ENCODE data around the gene ZC3HAV1. TPM values are rescaled to one million over a fixed set of nuclear protein-coding genes. Genes with fewer than 3 reads are reported as not detected.
"Not testable (repeated sequence)": the region's sequence is repeated elsewhere in the genome, so short reads cannot be mapped to it uniquely, and the experiment has no call there.

ZC3HAV1 gene
- total RNA-seq, 2 experiments from 2014 or later = 125 to 139 TPM

DNA sequence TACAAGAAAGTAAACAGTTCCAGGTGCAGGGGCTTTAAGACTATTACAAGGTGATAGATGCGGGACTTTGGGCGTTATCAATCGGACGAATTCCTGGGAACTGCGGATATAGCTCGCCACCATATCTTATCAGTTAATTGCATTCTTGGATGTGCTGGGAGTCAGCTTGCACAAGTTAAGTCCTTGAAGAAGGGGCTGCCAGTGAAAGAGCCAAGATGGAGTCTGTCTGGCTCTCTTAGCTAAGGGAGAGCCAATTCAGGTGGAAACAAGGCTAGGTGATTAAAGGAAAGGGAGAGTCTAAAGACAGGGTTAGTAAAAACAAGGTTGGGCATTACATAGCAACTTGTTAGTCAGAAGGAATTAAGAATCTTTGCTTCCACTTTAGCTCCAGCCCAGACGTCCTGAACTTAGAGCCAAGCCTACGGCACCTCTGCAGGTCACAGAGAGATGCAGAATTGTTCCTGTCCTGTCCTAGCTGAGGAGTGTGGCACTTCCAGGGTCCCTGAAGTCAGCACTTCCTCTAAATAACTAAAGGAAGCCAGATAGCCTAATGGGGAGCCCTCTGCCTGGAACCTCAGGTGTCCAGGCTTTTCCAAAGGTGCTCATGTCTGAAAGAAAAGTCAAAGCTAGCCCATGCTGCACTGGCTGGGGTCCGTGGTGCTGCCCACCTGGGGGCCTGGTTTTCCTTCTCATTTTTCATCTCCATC, 17.3 kb downstream of the ZC3HAV1 start:
- CTCF ChIA-PET = interaction anchor here (0.9 to 1.9 kb wide), 5 partner anchors 12 to 36 kb away, joined by 3 to 11 read pairs (median 4); no protein-coding TSS in a partner anchor
- Mint-ChIP-seq H3K4me3 (peak overlapping the region; percentile 81), H3K9me3 (ENCODE audit: low read depth) (peaks cover under 1% of the 10 kb centered on the region), H3K36me3 (peaks cover 87% of the 10 kb centered on the region), H3K27me3 (no peaks in the 10 kb centered on the region), H3K27ac (peak overlapping the region; percentile 96), H3K4me1 (peaks cover 87% of the 10 kb centered on the region)
- ATAC-seq = no peak
- no peak for DNase-seq

DNA sequence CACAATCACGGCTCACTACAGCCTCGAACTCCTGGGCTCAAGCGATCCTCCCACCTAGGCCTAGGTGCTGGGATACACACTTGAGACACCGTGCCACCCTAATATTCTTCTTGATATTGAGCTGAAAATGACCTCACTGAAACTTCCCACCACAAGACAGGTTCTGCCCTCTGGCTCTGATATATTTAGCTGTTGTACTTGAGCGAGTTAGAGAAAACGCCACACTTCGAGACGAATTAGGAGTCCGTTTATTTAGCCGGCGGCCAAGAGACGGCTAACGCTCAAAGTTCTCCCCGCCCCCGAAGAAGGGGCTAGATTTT, 17.9 kb downstream of the ZC3HAV1 start:
- CTCF ChIA-PET = interaction anchor here (0.9 to 1.9 kb wide), 5 partner anchors 13 to 37 kb away, joined by 3 to 11 read pairs (median 4); no protein-coding TSS in a partner anchor
- Mint-ChIP-seq H3K4me3 (peak overlapping the region; percentile 81), H3K36me3 (peaks cover 89% of the 10 kb centered on the region), H3K4me1 (peaks cover 88% of the 10 kb centered on the region), H3K27ac (peak overlapping the region; percentile 96), H3K27me3 (no peaks in the 10 kb centered on the region), H3K9me3 (ENCODE audit: low read depth) (peaks cover 6% of the 10 kb centered on the region)
- ATAC-seq = no peak
- DNase-seq = no peak

DNA sequence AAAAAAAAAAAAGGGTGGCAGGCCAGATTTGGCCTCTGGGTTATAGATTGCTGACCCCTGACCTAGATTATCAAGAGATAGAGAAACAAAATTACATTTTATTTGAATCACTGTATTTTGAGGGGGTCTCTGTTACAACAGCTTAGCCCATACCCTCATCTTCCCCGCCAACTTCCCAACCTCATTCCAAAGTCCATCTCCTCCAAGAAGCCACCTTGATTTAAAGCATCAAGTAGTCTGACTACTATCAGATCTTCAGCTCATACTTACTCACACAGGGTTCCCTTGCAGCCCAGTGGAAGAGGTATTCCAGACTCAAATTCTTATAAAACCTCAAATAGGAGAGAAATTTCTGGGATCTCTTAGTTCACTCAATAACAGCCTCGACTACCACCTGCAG, 20.4 kb downstream of the ZC3HAV1 start:
- Mint-ChIP-seq H3K4me1 (peaks cover 89% of the 10 kb centered on the region), H3K36me3 (peaks cover 90% of the 10 kb centered on the region), H3K9me3 (ENCODE audit: low read depth) (peaks cover 6% of the 10 kb centered on the region), H3K27ac (peak overlapping the region; percentile 71), H3K27me3 (no peaks in the 10 kb centered on the region), H3K4me3 (no peak overlapping the region)
- DNase-seq = no peak
- no peak for ATAC-seq
- CTCF ChIA-PET = interaction anchor here (0.9 to 3.9 kb wide), 3 partner anchors 14 to 29 kb away, joined by 3 to 21 read pairs (median 3); no protein-coding TSS in a partner anchor

DNA sequence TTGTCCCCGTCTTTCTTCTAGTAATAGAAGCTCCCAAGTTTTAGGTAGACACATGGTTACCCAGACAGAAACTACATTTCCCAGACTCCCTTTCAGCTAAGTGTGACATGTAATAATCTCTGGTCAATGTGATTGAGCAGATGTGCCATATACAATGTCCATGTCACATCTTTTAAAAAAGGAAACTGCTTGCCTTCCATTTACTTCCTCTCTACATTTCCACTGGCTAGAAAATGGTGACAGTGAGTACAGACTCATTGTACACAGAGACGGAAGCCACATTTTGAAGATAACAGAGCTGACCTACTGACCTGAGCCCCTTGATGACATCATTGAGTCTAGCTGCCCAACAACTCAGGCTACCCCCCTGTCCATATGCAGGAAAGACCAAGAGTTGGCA, 21.3 kb downstream of the ZC3HAV1 start:
- H3K9me3 Mint-ChIP-seq (ENCODE audit: low read depth) = peaks cover 6% of the 10 kb centered on the region

DNA sequence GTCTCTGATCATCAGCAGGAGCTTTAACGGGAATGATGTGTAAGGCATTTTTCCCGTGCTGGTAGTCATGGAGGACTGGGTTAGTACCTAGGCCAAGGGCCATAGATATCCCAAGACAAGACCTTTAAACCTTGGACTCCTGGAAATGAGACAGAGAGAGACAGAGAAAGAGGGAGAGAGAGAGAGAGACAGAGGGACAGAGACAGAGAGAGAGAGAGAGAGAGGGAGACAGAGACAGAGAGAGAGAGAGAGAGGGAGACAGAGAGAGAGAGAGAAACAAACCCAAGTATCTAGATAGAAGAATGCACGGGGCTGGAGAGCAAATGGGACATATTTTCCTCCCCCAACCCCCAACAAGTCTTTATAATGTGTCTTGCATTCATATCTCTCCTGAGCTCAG, 22.3 kb downstream of the ZC3HAV1 start:
- peak overlapping the region; percentile 84 for H3K27ac Mint-ChIP-seq
- no peaks in the 10 kb centered on the region for H3K27me3 Mint-ChIP-seq
- peaks cover 6% of the 10 kb centered on the region for H3K9me3 Mint-ChIP-seq (ENCODE audit: low read depth)
- CTCF ChIA-PET = interaction anchor here (0.8 to 3.9 kb wide), 3 partner anchors 7 to 19 kb away, joined by 3 to 21 read pairs (median 21); no protein-coding TSS in a partner anchor
- DNase-seq (no peak), ATAC-seq (no peak)
- peaks cover 86% of the 10 kb centered on the region for H3K36me3 Mint-ChIP-seq
- H3K4me1 Mint-ChIP-seq = peaks cover 85% of the 10 kb centered on the region
- no peak overlapping the region for H3K4me3 Mint-ChIP-seq

More for the DNA sequence above, 21.3 kb downstream of the ZC3HAV1 start:
- H3K27me3 Mint-ChIP-seq = no peaks in the 10 kb centered on the region
- peak overlapping the region; percentile 22 for H3K4me3 Mint-ChIP-seq
- ATAC-seq (no peak), DNase-seq (no peak)
- peaks cover 87% of the 10 kb centered on the region for H3K4me1 Mint-ChIP-seq
- peak overlapping the region; percentile 64 for H3K27ac Mint-ChIP-seq
- CTCF ChIA-PET = interaction anchor here (0.6 to 3.9 kb wide), 6 partner anchors 13 to 46 kb away, joined by 3 to 21 read pairs (median 3); a partner anchor contains a TSS
- H3K36me3 Mint-ChIP-seq = peaks cover 88% of the 10 kb centered on the region

DNA sequence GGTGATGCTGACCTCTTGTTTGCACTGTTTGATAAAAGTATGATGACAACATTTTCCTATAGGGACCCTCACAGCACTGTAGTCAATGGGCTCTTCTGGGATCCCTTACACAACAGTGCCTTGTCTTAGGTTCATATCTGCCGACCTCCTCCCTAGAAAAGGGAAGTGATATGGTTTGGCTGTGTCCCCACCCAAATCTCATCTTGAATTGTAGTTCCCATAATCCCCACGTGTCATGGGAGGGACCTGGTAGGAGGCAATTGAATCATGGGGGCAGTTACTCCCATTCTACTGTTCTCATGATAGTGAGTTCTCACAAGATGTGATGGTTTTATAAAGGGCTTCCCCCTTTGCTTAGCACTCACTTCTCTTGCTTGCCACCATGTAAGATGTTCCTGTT, 23.1 kb downstream of the ZC3HAV1 start:
- Mint-ChIP-seq H3K9me3 (ENCODE audit: low read depth) (peaks cover 6% of the 10 kb centered on the region), H3K4me1 (peaks cover 80% of the 10 kb centered on the region), H3K36me3 (peaks cover 85% of the 10 kb centered on the region), H3K4me3 (no peak overlapping the region), H3K27me3 (no peaks in the 10 kb centered on the region), H3K27ac (peak overlapping the region; percentile 84)
- DNase-seq = no peak
- no peak for ATAC-seq
- CTCF ChIA-PET = interaction anchor here (1.0 to 3.9 kb wide), 3 partner anchors 8 to 11 kb away, joined by 3 to 21 read pairs (median 21); no protein-coding TSS in a partner anchor

DNA sequence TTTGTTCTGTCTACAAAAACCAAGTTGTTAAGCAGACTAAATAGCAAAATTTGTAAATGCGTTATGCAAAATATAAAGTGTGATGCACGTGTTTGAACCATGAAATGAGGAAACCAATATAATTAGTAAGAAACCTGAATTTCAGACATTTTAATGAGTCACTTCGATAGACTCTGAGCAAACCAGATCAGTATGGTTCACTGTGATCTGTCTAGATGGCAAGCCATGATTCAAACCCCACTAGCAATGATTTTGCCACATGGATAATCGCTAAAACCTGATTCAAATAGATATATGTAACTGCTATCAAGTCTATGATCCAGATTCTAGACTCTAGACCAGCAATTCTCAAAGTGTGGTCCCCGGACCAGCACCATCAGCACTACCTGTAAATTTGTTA, 24.8 kb downstream of the ZC3HAV1 start:
- CTCF ChIA-PET = interaction anchor here (0.7 to 3.2 kb wide), 3 partner anchors 10 to 25 kb away, joined by 3 to 21 read pairs (median 9); no protein-coding TSS in a partner anchor
- DNase-seq = no peak
- peaks cover 92% of the 10 kb centered on the region for H3K36me3 Mint-ChIP-seq
- H3K4me1 Mint-ChIP-seq = peaks cover 87% of the 10 kb centered on the region
- no peaks in the 10 kb centered on the region for H3K27me3 Mint-ChIP-seq
- peaks cover 6% of the 10 kb centered on the region for H3K9me3 Mint-ChIP-seq (ENCODE audit: low read depth)
- peak overlapping the region; percentile 84 for H3K27ac Mint-ChIP-seq
- ATAC-seq = no peak
- no peak overlapping the region for H3K4me3 Mint-ChIP-seq

DNA sequence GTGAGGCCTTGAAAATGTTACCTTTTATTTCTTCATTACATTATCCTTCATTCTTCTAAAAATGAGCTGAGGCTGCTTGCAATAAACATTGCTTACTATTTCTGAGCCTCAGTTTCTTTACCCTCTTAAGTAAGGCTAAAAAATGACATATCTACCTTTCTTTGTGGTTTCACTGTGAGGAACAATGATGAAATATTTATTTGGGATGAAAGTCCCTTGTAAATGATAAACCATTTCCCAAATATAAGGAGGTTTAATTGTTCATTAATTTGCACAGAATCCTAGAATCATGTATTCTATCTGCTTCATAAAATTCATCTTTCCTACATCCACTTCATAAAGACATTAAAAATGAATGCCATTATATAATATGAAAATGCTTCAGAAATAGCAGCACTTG, 27.9 kb downstream of the ZC3HAV1 start:
- peak overlapping the region; percentile 13 for H3K27ac Mint-ChIP-seq

DNA sequence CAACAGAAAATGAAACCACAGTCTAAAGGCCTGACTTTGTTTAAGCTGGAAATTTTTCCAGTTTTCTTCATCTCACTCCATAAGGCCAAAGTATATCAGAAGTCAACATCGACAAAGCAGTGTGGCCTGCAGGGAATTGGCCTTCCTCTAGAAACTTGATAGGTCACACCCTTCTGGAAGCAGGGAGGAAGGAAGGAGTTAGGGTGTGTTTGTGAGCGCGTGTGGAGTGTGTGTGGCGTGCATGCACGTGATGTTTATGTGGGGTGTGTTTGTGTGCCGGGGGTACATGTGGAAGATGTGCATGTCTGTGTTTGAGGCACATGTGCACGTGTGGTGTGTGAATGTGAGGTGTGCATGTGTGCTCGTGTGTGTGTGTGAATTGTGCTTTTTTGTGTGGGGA, 28.6 kb downstream of the ZC3HAV1 start:
- H3K4me3 Mint-ChIP-seq = peak overlapping the region; percentile 7
- H3K9me3 Mint-ChIP-seq (ENCODE audit: low read depth) = no peaks in the 10 kb centered on the region
- H3K27ac Mint-ChIP-seq = peak overlapping the region; percentile 13
- CTCF ChIA-PET = interaction anchor here (1.2 to 2.2 kb wide), 2 partner anchors 10 to 17 kb away, joined by 3 to 7 read pairs; no protein-coding TSS in a partner anchor
- peaks cover 80% of the 10 kb centered on the region for H3K4me1 Mint-ChIP-seq
- no peak for DNase-seq
- peaks cover 90% of the 10 kb centered on the region for H3K36me3 Mint-ChIP-seq
- no peaks in the 10 kb centered on the region for H3K27me3 Mint-ChIP-seq
- no peak for ATAC-seq

More for the DNA sequence above, 27.9 kb downstream of the ZC3HAV1 start:
- Mint-ChIP-seq H3K4me3 (no peak overlapping the region), H3K9me3 (ENCODE audit: low read depth) (peaks cover under 1% of the 10 kb centered on the region), H3K36me3 (peaks cover 91% of the 10 kb centered on the region), H3K27me3 (no peaks in the 10 kb centered on the region), H3K4me1 (peaks cover 84% of the 10 kb centered on the region)
- ATAC-seq = no peak
- CTCF ChIA-PET = interaction anchor here (1.2 to 2.2 kb wide), 3 partner anchors 11 to 18 kb away, joined by 3 to 7 read pairs (median 3); no protein-coding TSS in a partner anchor
- no peak for DNase-seq

DNA sequence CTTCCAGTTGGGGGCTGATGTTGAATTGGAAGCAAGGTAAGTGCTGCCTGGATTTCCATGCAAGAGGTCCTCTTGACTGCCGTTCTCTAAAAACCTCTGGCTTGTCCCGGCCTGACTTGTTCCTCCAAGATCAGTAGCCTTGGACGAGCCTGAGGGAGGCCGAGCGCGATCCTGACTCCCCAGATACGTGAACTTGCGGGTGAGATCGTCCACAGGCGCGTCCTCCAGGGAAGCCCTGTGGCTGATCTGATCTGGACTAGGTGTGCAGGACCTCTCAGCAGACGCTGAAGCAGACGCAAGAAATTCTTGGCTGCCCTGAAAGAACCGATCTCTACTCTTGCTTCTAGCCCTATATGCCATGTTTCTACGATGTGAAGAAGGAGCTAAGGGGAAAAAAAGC, 29.7 kb downstream of the ZC3HAV1 start:
- H3K36me3 Mint-ChIP-seq = peaks cover 86% of the 10 kb centered on the region
- ATAC-seq (no peak), DNase-seq (no peak)
- H3K27me3 Mint-ChIP-seq = no peaks in the 10 kb centered on the region
- CTCF ChIA-PET = interaction anchor here (2.2 kb wide), 1 partner anchor 16 kb away, joined by 7 read pairs; no protein-coding TSS in a partner anchor
- no peaks in the 10 kb centered on the region for H3K9me3 Mint-ChIP-seq (ENCODE audit: low read depth)
- H3K4me3 Mint-ChIP-seq = no peak overlapping the region
- H3K27ac Mint-ChIP-seq = peak overlapping the region; percentile 74
- H3K4me1 Mint-ChIP-seq = peaks cover 76% of the 10 kb centered on the region

DNA sequence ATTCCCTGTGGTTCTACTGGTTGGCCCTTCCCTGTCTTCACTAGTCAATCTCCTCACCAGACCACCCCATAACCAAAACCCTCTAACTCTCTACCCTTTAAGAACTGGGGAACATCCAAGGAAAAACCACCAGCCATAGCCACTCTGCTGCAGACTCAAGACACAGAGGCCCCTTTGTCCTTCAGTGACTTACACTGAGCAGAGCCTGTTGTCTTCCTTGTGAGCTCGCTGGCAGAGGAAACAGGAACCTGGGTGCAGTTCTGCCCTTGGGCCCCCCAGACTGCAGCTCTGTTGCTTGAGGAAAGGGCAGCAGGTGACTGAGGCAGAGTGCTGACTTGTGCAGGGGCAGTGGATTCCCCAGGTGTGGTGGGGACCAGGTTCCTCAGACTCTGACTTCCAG, 30.6 kb downstream of the ZC3HAV1 start:
- no peaks in the 10 kb centered on the region for H3K9me3 Mint-ChIP-seq (ENCODE audit: low read depth)
- peak overlapping the region; percentile 74 for H3K27ac Mint-ChIP-seq
- peaks cover 83% of the 10 kb centered on the region for H3K36me3 Mint-ChIP-seq
- peaks cover 72% of the 10 kb centered on the region for H3K4me1 Mint-ChIP-seq
- no peak for ATAC-seq
- no peaks in the 10 kb centered on the region for H3K27me3 Mint-ChIP-seq
- CTCF ChIA-PET = no interaction called here
- no peak overlapping the region for H3K4me3 Mint-ChIP-seq
- DNase-seq = no peak

DNA sequence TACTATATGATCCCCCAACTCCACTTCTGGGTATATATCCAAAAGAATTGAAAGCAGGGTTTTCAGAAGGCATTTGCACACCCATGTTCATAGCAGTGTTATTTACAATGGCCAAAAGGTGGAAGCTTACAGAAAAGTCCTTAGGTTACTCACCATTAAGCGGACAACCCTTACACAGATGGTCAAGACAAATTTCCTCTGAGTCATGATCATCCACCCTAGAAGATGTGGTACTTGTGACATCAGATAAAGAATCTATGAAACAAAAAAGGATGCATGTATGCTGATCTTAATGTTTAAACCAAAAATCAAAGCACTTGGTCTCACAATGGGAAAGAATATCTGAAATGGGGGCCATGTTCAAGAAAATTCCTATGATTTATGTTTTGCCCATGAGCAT, 31.1 kb downstream of the ZC3HAV1 start:
- Mint-ChIP-seq H3K4me3 (no peak overlapping the region), H3K4me1 (peaks cover 73% of the 10 kb centered on the region), H3K27me3 (no peaks in the 10 kb centered on the region), H3K27ac (peak overlapping the region; percentile 74), H3K36me3 (peaks cover 84% of the 10 kb centered on the region), H3K9me3 (ENCODE audit: low read depth) (no peaks in the 10 kb centered on the region)
- no peak for ATAC-seq
- no peak for DNase-seq
- CTCF ChIA-PET = interaction anchor here (0.8 kb wide), 1 partner anchor 45 kb away, joined by 4 read pairs; no protein-coding TSS in a partner anchor

DNA sequence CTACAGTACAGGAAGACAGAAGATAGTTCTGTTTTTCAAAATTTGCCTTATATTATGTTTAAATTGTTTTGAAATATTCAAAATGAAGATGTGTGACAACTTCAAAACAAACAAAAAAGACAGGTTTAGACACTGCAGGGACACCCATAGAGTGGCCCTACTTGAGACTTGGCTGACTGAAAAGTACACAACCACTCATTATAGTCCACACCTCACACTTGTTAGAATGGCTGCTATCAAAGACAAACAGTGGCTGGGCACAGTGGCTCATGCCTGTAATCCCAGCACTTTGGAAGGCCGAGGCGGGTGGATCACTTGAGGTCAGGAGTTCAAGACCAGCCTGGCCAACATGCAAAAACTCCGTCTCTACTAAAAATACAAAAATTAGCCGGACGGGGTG, 31.8 kb downstream of the ZC3HAV1 start:
- not testable (repeated sequence) for H3K4me3 Mint-ChIP-seq; ATAC-seq; H3K27me3 Mint-ChIP-seq; H3K9me3 Mint-ChIP-seq (ENCODE audit: low read depth); DNase-seq
- Mint-ChIP-seq H3K4me1 (peaks cover 74% of the 10 kb centered on the region), H3K27ac (peak overlapping the region; percentile 74), H3K36me3 (peaks cover 83% of the 10 kb centered on the region)
- CTCF ChIA-PET = interaction anchor here (0.8 kb wide), 2 partner anchors 8 to 44 kb away, joined by 3 to 4 read pairs; no protein-coding TSS in a partner anchor

Measured in activated CD8-positive, alpha-beta memory T cell treated with anti-CD3 and anti-CD28 coated beads, Interleukin-2, amount 10 ng/mL, durations not matched to agents 7 days and 5 days (primary cell).